GM12891 (cell line): ENCODE measurements around the gene FBXO7.

Experiments used
- PAX5 ChIP-seq: IDR thresholded peaks from 2 replicates; pipeline ENCODE4 v1.6.1; 2011; ENCODE audit warnings: low read length, moderate library complexity, mild to moderate bottlenecking; ENCODE audit not compliant: insufficient read depth, severe bottlenecking
- POLR2A ChIP-seq: IDR thresholded peaks from 2 replicates; pipeline ENCODE4 v1.6.1; 2011; ENCODE audit warnings: low read depth, low read length, control low read depth
- POLR2AphosphoS5 ChIP-seq: IDR thresholded peaks from 2 replicates; pipeline ENCODE4 v1.6.1; 2011; ENCODE audit warnings: low read depth, low read length, control low read depth
- TAF1 ChIP-seq: IDR thresholded peaks from 2 replicates; pipeline ENCODE4 v1.6.1; 2011; ENCODE audit warnings: low read depth, low read length, control low read depth

DNA sequence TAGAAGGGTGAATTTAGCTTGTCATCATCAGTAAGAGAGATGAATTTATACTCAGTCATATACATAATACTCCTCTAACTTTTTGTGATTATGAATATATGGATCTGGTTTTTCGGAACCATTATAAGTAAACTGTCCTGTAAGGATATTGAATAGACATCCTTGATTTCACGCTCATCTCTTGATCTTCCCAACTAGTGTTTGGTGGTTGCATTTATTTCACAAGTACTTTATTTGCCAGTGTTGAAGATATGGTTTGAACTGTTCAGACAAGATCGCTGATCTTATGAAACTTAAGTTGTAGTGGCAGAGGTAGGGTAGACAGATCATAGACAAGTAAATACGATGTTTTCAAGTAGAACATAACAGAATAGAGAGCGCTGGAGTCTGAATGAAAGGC, 3.0 kb downstream of the FBXO7 start:
- no peak for TF ChIP-seq POLR2AphosphoS5
- TF ChIP-seq POLR2A = no peak
- TF ChIP-seq TAF1 = no peak
- TF ChIP-seq PAX5 = no peak
